Measurements from ENCODE around the gene C14orf119. TPM values are rescaled to one million over a fixed set of nuclear protein-coding genes. Genes with fewer than 3 reads are reported as not detected.

Gene C14orf119
- total RNA-seq, 3 donors from 2014 or later (not counting 1 experiment from before 2014, with no cell fraction given), result 10.6 to 19.0 (median 14.7) TPM

DNA sequence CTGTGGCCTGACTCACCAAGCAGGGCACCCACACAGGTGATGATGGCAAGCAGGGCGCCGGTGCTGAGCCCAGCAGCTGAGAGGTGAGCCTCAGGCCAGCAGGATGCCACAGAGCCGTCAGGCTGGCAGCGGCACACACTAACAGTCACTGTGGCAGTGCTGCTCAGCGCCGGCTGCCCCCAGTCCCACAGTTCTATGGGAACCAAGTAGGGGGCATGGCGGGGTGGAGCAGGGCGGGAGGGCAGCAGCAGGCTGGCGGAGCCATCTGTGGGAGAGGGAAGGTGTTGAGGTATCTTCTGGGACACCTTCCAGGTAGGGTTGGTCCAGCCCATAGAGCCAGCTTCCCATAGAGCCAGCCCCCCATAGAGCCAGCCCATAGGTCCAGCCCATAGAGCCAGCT is 46.3 kb upstream of the C14orf119 start:
- no peaks in the 10 kb centered on the region for H3K4me1 ChIP-seq (ENCODE audit: control insufficient read depth, insufficient read depth, low read length)
- Mint-ChIP-seq H3K9me3 (no peaks in the 10 kb centered on the region), H3K36me3 (no peaks in the 10 kb centered on the region), H3K27ac (no peak overlapping the region), H3K4me3 (no peak overlapping the region), H3K27me3 (ENCODE audit: low read depth in 2 of 2) (peaks cover 0 to 6% of the 10 kb centered on the region in 2 donors), H3K4me1 (peaks cover 0 to 5% of the 10 kb centered on the region in 2 donors)
- no peak for DNase-seq
- H3K4me3 ChIP-seq (ENCODE audit: low read length), result no peak overlapping the region
- TF ChIP-seq, protein P1, sequence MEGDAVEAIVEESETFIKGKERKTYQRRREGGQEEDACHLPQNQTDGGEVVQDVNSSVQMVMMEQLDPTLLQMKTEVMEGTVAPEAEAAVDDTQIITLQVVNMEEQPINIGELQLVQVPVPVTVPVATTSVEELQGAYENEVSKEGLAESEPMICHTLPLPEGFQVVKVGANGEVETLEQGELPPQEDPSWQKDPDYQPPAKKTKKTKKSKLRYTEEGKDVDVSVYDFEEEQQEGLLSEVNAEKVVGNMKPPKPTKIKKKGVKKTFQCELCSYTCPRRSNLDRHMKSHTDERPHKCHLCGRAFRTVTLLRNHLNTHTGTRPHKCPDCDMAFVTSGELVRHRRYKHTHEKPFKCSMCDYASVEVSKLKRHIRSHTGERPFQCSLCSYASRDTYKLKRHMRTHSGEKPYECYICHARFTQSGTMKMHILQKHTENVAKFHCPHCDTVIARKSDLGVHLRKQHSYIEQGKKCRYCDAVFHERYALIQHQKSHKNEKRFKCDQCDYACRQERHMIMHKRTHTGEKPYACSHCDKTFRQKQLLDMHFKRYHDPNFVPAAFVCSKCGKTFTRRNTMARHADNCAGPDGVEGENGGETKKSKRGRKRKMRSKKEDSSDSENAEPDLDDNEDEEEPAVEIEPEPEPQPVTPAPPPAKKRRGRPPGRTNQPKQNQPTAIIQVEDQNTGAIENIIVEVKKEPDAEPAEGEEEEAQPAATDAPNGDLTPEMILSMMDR (IDR thresholded peaks at IDR 0.05), result no peak
- intact Hi-C loops (cut with micrococcal nuclease), result no loop called here
- no peaks in the 10 kb centered on the region for H3K9me3 ChIP-seq (ENCODE audit: control insufficient read depth, insufficient read depth, low read length)
- no peaks in the 10 kb centered on the region for H3K36me3 ChIP-seq (ENCODE audit: control insufficient read depth, insufficient read depth, low read length)
- H3K27ac ChIP-seq (ENCODE audit: low read length), result no peak overlapping the region
- H3K27me3 ChIP-seq (ENCODE audit: control insufficient read depth, insufficient read depth, low read length), result no peaks in the 10 kb centered on the region
- 96% methylated on average over 8 of the region's 9 CpGs for WGBS (ENCODE audit: insufficient coverage)
- no peak for ATAC-seq

DNA sequence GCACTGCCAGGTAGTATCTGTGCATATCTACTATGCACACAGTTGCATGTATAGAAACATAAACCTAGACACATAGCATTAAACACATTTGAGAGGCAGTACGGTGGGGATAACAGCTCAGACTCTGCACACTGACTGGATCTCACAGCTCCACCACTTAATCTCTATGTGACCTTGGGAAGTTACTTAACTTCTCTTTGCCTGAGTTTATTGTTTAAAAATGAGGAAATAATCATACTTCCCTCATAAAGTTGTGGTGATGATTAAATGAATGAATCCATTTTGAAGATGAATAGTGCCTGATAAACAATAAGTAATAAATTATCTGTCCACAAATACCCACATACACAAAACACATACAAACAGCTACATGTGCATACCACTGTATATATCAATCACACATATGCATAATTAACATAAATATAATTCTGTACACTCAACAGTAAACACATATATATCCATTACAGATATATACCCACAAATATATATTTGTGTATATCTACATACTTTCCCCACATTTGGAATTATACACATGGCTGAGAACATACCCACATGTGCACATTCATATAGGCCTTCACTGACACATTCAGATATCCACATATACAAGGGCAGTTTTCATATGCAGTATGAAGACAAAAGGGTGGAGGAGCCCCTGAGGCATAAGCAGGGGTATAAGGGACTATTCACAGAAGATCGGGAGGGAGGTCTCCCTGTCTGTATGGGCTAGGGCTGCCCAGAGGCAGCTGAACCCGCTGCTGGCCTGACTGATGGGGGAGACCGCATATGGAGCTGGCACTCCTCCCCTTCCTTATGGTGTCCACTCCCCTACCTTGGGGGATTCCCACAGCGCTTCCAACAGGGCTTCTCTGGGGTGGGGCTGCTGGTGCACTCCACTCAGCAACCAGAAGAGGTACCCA is 43.9 kb upstream of the C14orf119 start:
- Histone ChIP-seq H3K27me3 (ENCODE audit: control insufficient read depth, insufficient read depth, low read length) (no peaks in the 10 kb centered on the region), H3K4me3 (ENCODE audit: low read length) (no peak overlapping the region), H3K9me3 (ENCODE audit: control insufficient read depth, insufficient read depth, low read length) (no peaks in the 10 kb centered on the region), H3K4me1 (ENCODE audit: control insufficient read depth, insufficient read depth, low read length) (peaks cover 3% of the 10 kb centered on the region), H3K36me3 (ENCODE audit: control insufficient read depth, insufficient read depth, low read length) (no peaks in the 10 kb centered on the region), H3K27ac (ENCODE audit: low read length) (no peak overlapping the region)
- DNase-seq, result no peak
- intact Hi-C loops (cut with micrococcal nuclease), result loop anchor here (10.0 kb wide), 1 partner anchor 667 kb away; no protein-coding TSS in a partner anchor
- 85% methylated on average over 5 of the region's 5 CpGs for WGBS (ENCODE audit: insufficient coverage)
- Mint-ChIP-seq H3K27ac (no peak overlapping the region), H3K4me3 (no peak overlapping the region), H3K4me1 (peaks cover 5 to 12% of the 10 kb centered on the region in 2 donors), H3K27me3 (ENCODE audit: low read depth in 2 of 2) (peaks cover 0 to 8% of the 10 kb centered on the region in 2 donors), H3K9me3 (no peaks in the 10 kb centered on the region), H3K36me3 (no peaks in the 10 kb centered on the region)
- TF ChIP-seq, protein P1 (IDR thresholded peaks at IDR 0.05), result no peak
- ATAC-seq, result no peak

DNA sequence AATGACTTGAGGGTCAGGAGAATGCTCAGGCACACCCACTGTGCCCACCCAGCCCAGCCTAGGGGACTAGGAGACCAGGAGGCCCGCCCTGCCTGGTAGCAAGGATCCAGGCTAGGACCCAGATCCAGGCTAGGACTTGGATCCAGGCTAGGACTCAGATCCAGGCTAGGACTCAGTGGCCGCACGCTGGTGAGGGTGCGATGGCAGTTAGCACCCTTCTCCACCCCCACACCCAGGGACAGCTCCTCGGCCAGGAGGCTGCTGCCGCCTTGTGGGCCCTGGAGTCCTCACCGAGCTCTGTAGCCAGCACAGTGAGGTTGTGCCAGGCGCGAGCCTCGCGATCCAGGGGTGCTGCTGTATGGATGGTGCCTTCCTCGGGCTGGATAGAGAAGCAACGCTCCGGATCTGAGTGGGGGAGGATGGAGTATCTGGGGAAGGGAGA is 43.1 kb upstream of the C14orf119 start:
- Histone ChIP-seq H3K4me1 (ENCODE audit: control insufficient read depth, insufficient read depth, low read length) (peaks cover 11% of the 10 kb centered on the region), H3K36me3 (ENCODE audit: control insufficient read depth, insufficient read depth, low read length) (no peaks in the 10 kb centered on the region), H3K27ac (ENCODE audit: low read length) (no peak overlapping the region), H3K4me3 (ENCODE audit: low read length) (no peak overlapping the region), H3K27me3 (ENCODE audit: control insufficient read depth, insufficient read depth, low read length) (no peaks in the 10 kb centered on the region), H3K9me3 (ENCODE audit: control insufficient read depth, insufficient read depth, low read length) (no peaks in the 10 kb centered on the region)
- 88% methylated on average over 13 of the region's 14 CpGs for WGBS (ENCODE audit: insufficient coverage)
- Mint-ChIP-seq H3K27me3 (ENCODE audit: low read depth in 2 of 2) (peaks cover 0 to 9% of the 10 kb centered on the region in 2 donors), H3K4me1 (peaks cover 11 to 18% of the 10 kb centered on the region in 2 donors), H3K27ac (no peak overlapping the region), H3K36me3 (no peaks in the 10 kb centered on the region), H3K4me3 (no peak overlapping the region), H3K9me3 (no peaks in the 10 kb centered on the region)
- TF ChIP-seq, protein P1 (IDR thresholded peaks at IDR 0.05), result no peak
- no peak for DNase-seq
- ATAC-seq, result no peak
- intact Hi-C loops (cut with micrococcal nuclease), result loop anchor here (10.0 kb wide), 1 partner anchor 667 kb away; no protein-coding TSS in a partner anchor
